Measurements from ENCODE around the gene CFAP99. TPM values are rescaled to one million over a fixed set of nuclear protein-coding genes. Genes with fewer than 3 reads are reported as not detected.

Gene CFAP99
- total and polyA plus RNA-seq, 9 of the 15 experiments (the other 6 are each of a cell fraction or from before 2014, with no cell fraction given), result 0.07 to 0.18 (median 0.09) TPM; not detected in 6

- no peak for TF ChIP-seq GTF3C2 (IDR thresholded peaks at IDR 0.05; ENCODE audit: borderline replicate concordance, extremely low read depth, insufficient read length)
These were observed 7.3 kb downstream of the CFAP99 start (continued) for GRCh38 chr4:2426069-2426397.

GRCh38 chr4:2426711-2427275 is 8.0 kb downstream of the CFAP99 start:
- DNase-seq (ENCODE audit: extremely low read depth in 1 of 4, low spot score in 3 of 4) (no peak), ATAC-seq (no peak), FAIRE-seq (no peak)
- Histone ChIP-seq H3K4me3 (no peak overlapping the region), H3K9me3 (replicated peaks; ENCODE audit: control insufficient read depth, insufficient read depth, low read depth, low read length) (no peaks in the 10 kb centered on the region), H3K4me2 (ENCODE audit: insufficient read depth, low read length) (no peak overlapping the region), H3K27ac (ENCODE audit: extremely low read depth, low read depth, low read length) (no peak overlapping the region), H4K20me1 (replicated peaks; ENCODE audit: control insufficient read depth, insufficient read depth, low read length) (no peaks in the 10 kb centered on the region), H3K79me2 (ENCODE audit: control insufficient read depth, insufficient read depth, low read length) (no peaks in the 10 kb centered on the region), H3K9me1 (ENCODE audit: control insufficient read depth, insufficient read depth, low read length) (no peaks in the 10 kb centered on the region), H3K4me1 (replicated peaks in 1 of 2; ENCODE audit: control insufficient read depth in 2 of 2, insufficient read depth in 2 of 2, low read length in 2 of 2) (peaks cover 0 to 42% of the 10 kb centered on the region in 2 experiments; a peak in 2 of 5 replicates), H3K27me3 (ENCODE audit: control insufficient read depth in 2 of 2, insufficient read depth in 2 of 2, low read length in 2 of 2) (no peaks in the 10 kb centered on the region), H2AFZ (ENCODE audit: low read depth, low read length) (no peak overlapping the region), H3K36me3 (ENCODE audit: control insufficient read depth, insufficient read depth, low read length) (no peaks in the 10 kb centered on the region), H3K9ac (ENCODE audit: insufficient read depth in 1 of 2, low read depth in 2 of 2, low read length in 2 of 2) (peak overlapping the region in 1 of 2 experiments; percentile 43; a peak in 1 of 4 replicates)
- in situ Hi-C loops (cut with MboI) (no loop called here), intact Hi-C loops (cut with micrococcal nuclease) (no loop called here)
- CTCF ChIA-PET (ENCODE audit: low intra/inter-chr PET ratio), result no interaction called here
- no peak for TF ChIP-seq CSDE1 (IDR thresholded peaks at IDR 0.05)
- TF ChIP-seq RBM14 (IDR thresholded peaks at IDR 0.05; ENCODE audit: borderline replicate concordance, insufficient read depth, low read depth, low read length), result no peak
- no peak for TF ChIP-seq FOS (IDR thresholded peaks at IDR 0.05; ENCODE audit: extremely low read depth, insufficient read length)
- no peak for TF ChIP-seq GATAD2A (IDR thresholded peaks at IDR 0.05)
- no TSS peak for BruUV-seq (replicated peaks)
- 49% methylated on average over 12 of the region's 13 CpGs for WGBS (ENCODE audit: insufficient coverage, low coverage, missing lambda C conversion rate)
- POLR2A ChIA-PET, result interaction anchor here (1.3 to 1.9 kb wide), 2 partner anchors 11 to 14 kb away, joined by 3 to 5 read pairs; no protein-coding TSS in a partner anchor

Measured in K562 (cell line).